Measurements from ENCODE around the gene LACRT. TPM values are rescaled to one million over a fixed set of nuclear protein-coding genes. Genes with fewer than 3 reads are reported as not detected.

Gene LACRT
- total RNA-seq, 1 experiment from 2014 or later, result not detected

GRCh38 chr12:54650889-54651288, 16.2 kb upstream of the LACRT start:
- Mint-ChIP-seq H3K4me3 (ENCODE audit: unreplicated experiment) (no peak overlapping the region), H3K9me3 (ENCODE audit: unreplicated experiment) (no peaks in the 10 kb centered on the region), H3K27me3 (ENCODE audit: insufficient read depth, unreplicated experiment) (peaks cover 21% of the 10 kb centered on the region), H3K4me1 (ENCODE audit: low read depth, unreplicated experiment) (no peaks in the 10 kb centered on the region), H3K36me3 (ENCODE audit: insufficient read depth, unreplicated experiment) (no peaks in the 10 kb centered on the region), H3K27ac (ENCODE audit: unreplicated experiment) (no peak overlapping the region)
- Histone ChIP-seq H3K9me3 (no peaks in the 10 kb centered on the region), H3K4me1 (no peaks in the 10 kb centered on the region), H3K36me3 (ENCODE audit: control insufficient read depth, insufficient read depth, low read length) (no peaks in the 10 kb centered on the region), H3K27me3 (replicated peaks; ENCODE audit: control insufficient read depth, insufficient read depth, low read length) (peaks cover 2% of the 10 kb centered on the region), H3K4me3 (ENCODE audit: low read depth, low read length) (no peak overlapping the region)
- no TSS peak for BruUV-seq (replicated peaks)
- TF ChIP-seq CTCF (IDR thresholded peaks at IDR 0.05; ENCODE audit: insufficient read depth in 1 of 2, low read depth in 1 of 2, low read length in 1 of 2, severe bottlenecking in 1 of 2, unreplicated experiment in 1 of 2), result no peak
- ChIA-PET POLR2A (no interaction called here), CTCF (no interaction called here)
- intact Hi-C loops (cut with micrococcal nuclease; ENCODE audit: unreplicated experiment), result no loop called here
- DNase-seq, result no peak

- ChIA-PET CTCF (no interaction called here), POLR2A (no interaction called here)
- no peak for TF ChIP-seq CTCF (IDR thresholded peaks at IDR 0.05; ENCODE audit: insufficient read depth in 1 of 2, low read depth in 1 of 2, low read length in 1 of 2, severe bottlenecking in 1 of 2, unreplicated experiment in 1 of 2)
- Mint-ChIP-seq H3K4me1 (ENCODE audit: low read depth, unreplicated experiment) (no peaks in the 10 kb centered on the region), H3K27ac (ENCODE audit: unreplicated experiment) (no peak overlapping the region), H3K4me3 (ENCODE audit: unreplicated experiment) (no peak overlapping the region), H3K27me3 (ENCODE audit: insufficient read depth, unreplicated experiment) (peaks cover 21% of the 10 kb centered on the region), H3K9me3 (ENCODE audit: unreplicated experiment) (no peaks in the 10 kb centered on the region), H3K36me3 (ENCODE audit: insufficient read depth, unreplicated experiment) (no peaks in the 10 kb centered on the region)
- intact Hi-C loops (cut with micrococcal nuclease; ENCODE audit: unreplicated experiment), result no loop called here
- Histone ChIP-seq H3K27me3 (replicated peaks; ENCODE audit: control insufficient read depth, insufficient read depth, low read length) (peaks cover 2% of the 10 kb centered on the region), H3K36me3 (ENCODE audit: control insufficient read depth, insufficient read depth, low read length) (no peaks in the 10 kb centered on the region), H3K4me3 (ENCODE audit: low read depth, low read length) (no peak overlapping the region), H3K9me3 (no peaks in the 10 kb centered on the region), H3K4me1 (no peaks in the 10 kb centered on the region)
- DNase-seq, result no peak
- BruUV-seq (replicated peaks), result no TSS peak
Observed at GRCh38 chr12:54650409-54650808, 15.7 kb upstream of the LACRT start.

- Mint-ChIP-seq H3K36me3 (ENCODE audit: insufficient read depth, unreplicated experiment) (no peaks in the 10 kb centered on the region), H3K9me3 (ENCODE audit: unreplicated experiment) (no peaks in the 10 kb centered on the region), H3K4me1 (ENCODE audit: low read depth, unreplicated experiment) (no peaks in the 10 kb centered on the region), H3K4me3 (ENCODE audit: unreplicated experiment) (no peak overlapping the region), H3K27ac (ENCODE audit: unreplicated experiment) (no peak overlapping the region), H3K27me3 (ENCODE audit: insufficient read depth, unreplicated experiment) (peaks cover 25% of the 10 kb centered on the region)
- Histone ChIP-seq H3K4me1 (no peaks in the 10 kb centered on the region), H3K27me3 (replicated peaks; ENCODE audit: control insufficient read depth, insufficient read depth, low read length) (peaks cover 2% of the 10 kb centered on the region), H3K4me3 (ENCODE audit: low read depth, low read length) (no peak overlapping the region), H3K9me3 (no peaks in the 10 kb centered on the region), H3K36me3 (ENCODE audit: control insufficient read depth, insufficient read depth, low read length) (no peaks in the 10 kb centered on the region)
- no peak for DNase-seq
- TF ChIP-seq CTCF (IDR thresholded peaks at IDR 0.05; ENCODE audit: insufficient read depth in 1 of 2, low read depth in 1 of 2, low read length in 1 of 2, severe bottlenecking in 1 of 2, unreplicated experiment in 1 of 2), result no peak
- intact Hi-C loops (cut with micrococcal nuclease; ENCODE audit: unreplicated experiment), result no loop called here
- CTCF ChIA-PET, result no interaction called here
- POLR2A ChIA-PET, result no interaction called here
- no TSS peak for BruUV-seq (replicated peaks)
Observed at GRCh38 chr12:54649825-54650224, 15.1 kb upstream of the LACRT start.
